Stimulated activated CD8-positive, alpha-beta memory T cell treated with anti-CD3 and anti-CD28 coated beads, Interleukin-15, amount 100 ng/mL, for 4 hours (primary cell): ENCODE data around the gene FYCO1.

ENCODE experiments used
- DNase-seq, 2 donors: peaks; one replicate each; pipeline ENCODE4 v3.0.0-alpha.2; 2020; ENCODE audit warnings: low read depth in 2 of 2

Gene FYCO1

DNA sequence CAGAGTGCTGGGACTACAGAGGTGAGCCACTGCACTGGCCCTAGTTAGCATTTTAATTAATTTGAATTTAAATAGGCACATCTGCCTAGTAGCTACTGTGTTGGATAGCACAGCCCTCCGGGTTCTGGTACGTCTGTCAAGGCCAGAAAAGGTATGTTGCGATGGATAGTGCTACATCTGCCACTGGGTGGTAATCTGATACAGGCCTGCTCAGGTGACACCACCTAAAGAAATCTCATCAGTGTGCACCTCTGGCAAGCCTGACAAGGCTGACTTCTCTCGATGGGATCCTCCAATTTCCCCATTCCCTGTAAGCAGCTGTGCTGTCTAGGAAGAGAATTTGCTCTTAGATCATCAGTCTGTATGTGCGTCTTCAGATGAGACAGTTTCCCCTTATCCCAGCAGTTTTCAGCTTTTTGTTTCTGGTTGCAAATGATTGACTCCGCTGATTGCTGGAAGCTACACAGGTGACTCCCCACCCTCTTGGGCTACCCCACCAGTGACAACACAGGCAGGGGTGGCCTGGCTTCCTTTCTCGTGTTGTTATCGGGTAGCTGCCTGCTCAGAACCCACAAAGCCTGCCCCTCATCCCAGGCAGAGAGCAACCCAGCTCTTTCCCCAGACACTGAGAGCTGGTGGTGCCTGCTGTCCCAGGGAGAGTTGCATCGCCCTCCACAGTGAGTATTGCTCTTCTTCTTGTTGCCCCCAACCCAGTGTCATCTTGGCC is 109.5 kb downstream of the FYCO1 start, which contains the start of gene CCR9:
CCR9 (plus strand) TSS at position 565 of the 727 bp plus-strand sequence. CDS start 8,391 bp downstream, outside the sequence.
- DNase-seq = no peak

DNA sequence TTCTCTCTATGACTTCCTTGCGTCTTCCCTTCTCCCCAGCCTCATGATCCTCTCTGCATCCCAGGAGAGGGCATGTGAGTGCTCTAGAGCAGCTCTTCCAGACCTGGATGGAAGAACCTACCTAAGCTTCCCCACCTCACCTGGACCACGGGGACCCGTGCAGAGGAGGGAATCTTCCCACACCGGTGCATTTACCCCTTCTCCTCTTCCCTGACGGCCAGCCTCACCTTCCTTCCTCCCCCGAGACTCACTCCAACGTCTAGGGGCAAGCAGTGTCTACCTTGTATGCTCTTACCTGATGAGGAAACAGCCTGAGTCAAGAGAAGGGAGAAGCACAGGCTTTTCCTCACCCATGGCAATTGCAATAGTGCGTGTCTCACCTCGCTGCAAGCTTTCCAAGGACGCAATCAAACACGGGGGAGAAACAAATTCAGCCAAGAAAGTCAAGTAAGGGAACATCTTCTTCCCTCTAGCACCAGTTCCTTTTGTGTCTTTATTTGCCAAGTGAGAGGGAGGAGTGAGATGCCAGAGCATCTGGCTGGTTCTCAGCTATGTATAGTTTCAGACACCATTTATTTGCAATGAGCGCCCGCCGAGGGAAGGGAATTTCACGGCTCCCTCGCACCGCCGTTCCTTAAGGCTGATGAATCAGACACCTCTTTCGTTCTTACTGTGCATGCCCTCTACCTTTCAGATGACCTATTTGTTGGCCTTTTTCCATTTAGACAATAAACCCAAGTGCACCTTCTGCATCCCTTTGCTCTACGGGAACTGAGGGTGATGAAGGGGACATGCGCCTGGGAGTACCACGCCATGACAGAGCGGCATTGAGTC is 111.0 kb downstream of the FYCO1 start:
- DNase-seq = no peak

DNA sequence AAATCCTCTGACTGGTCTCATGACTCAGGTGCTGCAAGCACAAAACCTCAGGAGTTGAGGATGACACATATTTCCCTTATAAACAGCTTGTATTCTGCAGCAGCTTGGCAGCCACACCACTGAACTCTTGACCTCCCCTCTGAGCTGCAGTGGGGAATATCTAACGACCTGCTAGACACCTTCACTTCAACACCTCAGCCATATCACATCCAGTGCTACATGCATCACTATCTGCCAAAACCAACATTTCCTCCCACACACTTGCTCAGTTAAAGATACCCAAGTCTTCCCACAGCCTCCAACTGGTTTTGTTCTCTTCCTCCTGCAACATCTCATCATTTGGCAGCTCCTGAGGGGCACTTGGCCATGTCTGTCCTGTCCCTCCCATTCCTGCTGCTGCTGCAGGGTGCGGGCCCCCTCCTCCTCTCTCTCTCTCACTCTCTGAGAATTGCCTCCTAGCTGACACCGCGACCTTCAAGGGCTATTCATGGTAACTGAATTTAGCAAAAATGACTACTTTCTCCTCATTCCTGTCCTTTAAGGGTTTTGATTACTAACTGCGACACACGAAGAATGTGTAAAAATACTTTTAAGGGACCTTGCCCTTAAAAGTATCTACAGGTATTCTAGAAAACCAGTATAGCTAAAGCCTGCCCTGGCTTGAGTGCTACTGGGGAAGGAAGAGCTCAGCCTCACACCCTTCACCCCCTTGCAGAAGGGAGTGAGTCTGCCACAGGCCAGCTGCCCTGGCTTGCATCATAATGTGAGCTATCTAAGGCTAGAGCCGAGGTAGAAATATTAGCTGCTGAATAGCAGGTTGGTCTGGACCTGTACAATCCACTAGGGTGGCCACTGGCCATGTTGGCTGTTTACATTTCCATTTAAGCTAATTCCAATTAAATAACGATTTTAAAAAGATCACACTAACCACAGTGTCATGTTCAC is 114.3 kb downstream of the FYCO1 start:
- peak; percentile 29 to 34 for DNase-seq

DNA sequence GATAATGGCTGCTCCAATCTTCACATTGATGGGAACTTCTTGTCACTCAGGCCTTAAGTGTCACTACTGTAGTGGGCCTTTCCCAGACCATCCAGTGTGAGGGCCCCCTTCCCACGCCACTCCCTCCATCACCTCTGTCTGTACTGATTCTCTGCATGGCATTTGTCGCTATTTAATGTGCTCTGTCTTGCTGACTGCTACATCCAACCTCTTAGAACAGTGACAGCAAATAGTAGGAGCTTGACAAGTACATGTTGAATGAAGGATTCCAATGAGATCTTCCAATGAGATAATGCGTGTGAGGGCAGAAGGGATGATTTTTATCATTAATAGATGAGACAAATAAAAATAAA is 114.9 kb downstream of the FYCO1 start:
- DNase-seq = no peak

DNA sequence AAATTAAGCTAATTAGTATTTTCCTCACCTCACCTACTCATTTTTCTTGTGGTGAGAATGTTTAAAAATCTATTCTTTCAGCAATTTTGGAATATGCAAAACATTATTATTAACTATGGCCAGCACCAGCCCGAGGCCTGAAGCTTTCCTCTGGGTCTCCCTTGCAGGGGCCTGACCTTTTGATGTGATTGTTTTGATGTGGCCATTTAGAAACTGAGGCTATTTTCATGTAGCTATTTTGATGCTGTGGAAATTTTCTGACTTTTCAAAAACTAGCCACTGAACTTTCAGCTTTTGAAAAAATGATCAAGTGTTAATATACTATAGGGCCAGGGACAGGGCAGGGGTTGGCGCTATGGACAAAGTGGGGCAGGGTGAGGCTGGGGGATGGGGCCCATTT is 117.5 kb downstream of the FYCO1 start:
- no peak for DNase-seq

DNA sequence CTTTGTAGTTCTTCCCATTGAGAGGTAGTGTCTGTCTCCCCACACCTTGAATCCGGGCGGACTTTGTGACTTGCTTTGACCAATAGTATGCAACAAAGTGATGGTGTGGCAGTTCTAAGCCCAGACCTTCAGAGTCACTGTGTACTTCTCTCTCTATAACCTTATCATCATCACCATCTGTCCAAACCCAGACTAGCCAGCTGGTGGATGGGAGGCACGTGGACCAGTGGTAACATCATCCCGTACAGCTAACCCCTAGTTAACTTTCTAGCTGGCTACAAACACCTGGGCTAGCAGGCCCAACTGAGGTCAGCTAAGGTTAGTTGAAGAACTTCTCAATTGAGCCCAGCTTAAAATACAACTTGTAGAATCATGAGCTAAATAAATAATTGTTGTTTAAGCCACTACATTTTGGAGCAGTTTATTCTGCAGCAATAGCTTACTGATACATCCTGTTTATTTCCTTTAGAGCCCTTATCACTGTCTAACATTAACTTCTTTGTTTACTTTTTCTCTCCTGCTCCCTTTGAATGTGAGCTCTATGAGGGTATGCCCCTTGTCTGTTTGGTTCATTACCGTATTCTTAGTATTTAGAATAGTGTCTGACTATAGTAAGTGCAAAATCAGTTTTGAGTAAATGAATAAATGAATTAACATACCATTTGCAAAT is 120.8 kb downstream of the FYCO1 start:
- no peak for DNase-seq

DNA sequence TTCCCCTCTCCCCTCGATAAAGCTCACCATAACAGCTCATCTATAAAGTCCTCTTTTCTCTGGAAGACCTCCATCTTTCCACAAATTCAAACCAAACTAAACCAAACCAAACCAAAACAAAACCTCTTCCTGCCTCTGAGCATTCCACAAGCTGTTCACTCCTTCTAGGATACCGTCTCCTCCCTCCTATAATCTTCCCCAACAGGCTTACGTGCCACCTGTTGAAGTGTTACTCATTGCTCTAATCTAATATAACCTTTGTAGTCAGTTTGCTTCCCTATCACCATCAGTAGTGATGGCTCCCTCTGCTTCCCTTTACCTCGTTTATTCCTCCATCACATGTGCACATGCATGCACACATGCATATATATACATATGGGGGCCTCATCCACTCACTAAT is 122.0 kb downstream of the FYCO1 start:
- DNase-seq = no peak

DNA sequence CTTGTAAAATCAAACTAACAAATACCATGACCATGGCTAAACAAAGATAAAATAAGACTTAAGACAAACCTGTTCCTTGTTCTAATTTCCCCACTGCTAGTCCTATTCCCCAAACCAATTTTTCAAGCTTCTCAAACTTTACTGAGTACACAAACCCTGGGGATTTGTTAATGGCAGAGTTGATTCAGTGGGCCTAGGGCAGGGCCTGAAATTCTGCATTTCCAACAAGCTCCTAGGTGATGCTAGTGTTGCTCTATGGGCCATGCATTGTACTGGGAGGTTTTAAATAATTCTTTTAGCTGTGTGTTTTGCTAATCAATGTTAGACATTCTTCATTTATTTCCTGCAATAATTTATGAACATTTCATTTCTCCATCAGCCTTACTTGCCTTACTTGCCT is 122.6 kb downstream of the FYCO1 start:
- DNase-seq = no peak

DNA sequence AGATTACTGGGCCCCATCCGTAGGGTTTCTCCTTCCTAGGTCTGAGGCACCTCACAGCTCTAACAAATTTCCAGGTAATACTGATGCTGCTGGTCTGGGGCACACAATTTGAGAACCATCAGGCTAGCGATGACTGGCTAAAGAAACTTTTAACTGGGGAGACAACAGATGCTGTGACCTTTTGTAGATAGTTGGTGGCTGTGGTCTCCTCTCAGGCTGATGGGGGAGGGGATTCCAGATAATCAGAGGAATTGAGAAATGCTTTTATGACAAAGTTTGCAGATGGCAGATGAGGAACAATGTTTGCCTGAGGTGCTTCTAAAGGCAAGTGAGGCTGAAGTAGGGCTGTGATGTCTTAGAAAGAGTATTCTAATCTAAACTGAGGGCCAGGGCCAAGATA is 123.1 kb downstream of the FYCO1 start:
- DNase-seq = no peak

DNA sequence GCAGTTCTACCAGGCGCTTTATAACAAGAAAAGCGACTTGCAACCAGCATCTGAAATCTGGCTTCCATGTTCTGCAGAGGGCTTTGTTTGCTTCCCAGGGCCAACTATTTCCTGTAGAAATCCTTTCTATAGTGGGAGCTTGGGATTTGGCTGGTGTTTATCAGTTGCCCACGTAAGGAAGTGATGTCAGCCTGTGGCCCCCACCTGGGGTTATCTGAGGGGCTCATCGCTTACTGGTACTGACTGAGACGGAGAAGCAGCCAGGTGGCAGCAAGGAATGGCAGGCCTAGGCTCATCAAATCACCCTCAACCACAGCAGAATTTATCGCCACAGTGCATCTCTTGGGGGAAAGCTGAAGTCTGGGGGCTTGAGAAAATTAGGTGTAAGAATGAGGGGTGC is 123.8 kb downstream of the FYCO1 start:
- DNase-seq = no peak

DNA sequence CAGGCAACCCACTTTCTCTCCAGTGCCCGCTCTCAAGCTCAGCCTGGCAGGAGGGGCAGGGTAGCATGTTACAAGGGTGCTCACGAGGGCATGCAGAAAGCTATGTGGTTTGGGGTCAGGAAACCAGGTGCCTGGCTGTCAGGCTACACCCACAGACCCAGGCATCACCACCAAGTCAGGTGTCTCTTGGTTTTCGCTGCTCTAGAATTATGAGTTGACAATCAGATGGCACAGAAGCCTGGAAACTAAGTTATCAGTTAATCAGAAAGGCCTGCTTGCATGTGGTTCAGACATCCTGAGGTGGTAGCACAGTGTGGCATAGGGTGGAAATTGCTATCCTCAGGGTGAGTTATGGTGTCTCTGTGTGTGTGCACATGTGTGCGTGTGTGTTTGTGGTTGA is 125.5 kb downstream of the FYCO1 start:
- peak; percentile 30 to 49 for DNase-seq

DNA sequence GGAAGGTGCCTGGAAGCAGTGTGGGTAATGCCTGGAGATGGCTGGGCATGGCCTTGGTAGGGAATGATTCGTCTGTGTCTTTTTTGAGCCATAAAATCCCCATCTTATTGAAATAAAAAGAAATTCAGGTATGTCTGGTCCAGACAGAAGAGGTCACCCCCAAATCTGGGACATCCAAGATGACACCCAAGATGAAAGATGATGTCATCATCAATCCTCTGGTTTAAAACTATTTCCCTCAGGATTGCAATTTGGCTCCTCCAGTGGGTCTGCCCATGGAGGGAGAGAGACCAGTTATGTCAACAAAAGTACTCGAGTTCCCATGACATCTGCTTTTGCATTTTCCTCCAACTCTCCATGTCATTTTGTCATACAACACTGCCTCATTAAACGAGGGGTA is 126.0 kb downstream of the FYCO1 start:
- no peak for DNase-seq

DNA sequence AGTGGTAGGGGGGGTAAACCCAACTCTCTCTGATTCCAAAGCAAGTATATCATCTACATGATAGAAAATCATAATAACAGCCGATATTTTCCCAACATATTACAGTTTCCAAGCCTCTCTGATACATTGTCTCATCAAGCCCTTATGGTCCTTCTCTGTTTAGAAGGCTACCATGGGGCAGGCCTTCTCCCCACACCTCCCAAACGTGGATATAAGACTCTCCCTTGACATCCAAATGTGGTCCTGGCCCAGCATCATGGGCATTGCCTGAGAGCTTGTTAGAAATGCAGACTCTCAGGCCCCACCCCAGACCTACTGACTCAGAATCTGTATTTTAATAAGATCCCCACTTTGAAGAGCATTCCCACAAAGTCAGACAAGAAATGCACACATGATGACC is 127.0 kb downstream of the FYCO1 start:
- no peak for DNase-seq

DNA sequence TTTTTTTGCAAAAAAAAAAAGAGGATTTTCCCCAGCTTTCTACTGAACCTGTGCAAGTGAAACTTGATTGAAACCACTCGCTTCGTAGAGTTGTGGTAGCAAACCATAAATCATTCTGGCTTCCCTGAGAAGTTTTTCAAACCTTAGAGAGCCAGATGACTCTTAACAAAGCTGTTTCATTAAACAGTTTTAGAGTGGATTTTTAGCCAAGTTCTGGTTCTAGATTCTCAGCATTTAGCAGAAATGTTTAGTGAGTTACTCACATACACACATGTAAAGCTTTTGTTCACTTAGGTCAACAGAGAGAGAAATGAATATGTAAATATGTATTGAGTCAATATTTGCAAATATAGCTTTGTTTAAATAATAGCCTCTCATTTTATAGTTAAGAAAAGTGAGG is 127.4 kb downstream of the FYCO1 start:
- DNase-seq = no peak
